Neutrophil (primary cell): ENCODE measurements around the gene ELMO3.

Source experiments
- H3K27ac ChIP-seq: fragments of 200-600 bp; sonication (generic); 2 replicates; pipeline ENCODE4 v1.5.1; 2016; ENCODE audit warnings: mild to moderate bottlenecking, moderate library complexity
- H3K27me3 ChIP-seq: fragments of 200-600 bp; sonication (generic); 2 replicates; pipeline ENCODE4 v1.6.0; 2016; ENCODE audit warnings: mild to moderate bottlenecking
- H3K36me3 ChIP-seq: fragments of 200-600 bp; sonication (generic); 2 replicates; pipeline ENCODE4 v1.5.1; 2017
- H3K4me1 ChIP-seq, 2 experiments: fragments of 200-600 bp in 1 of 2; sonication (generic) in 1 of 2; 1 replicate in 1 of 2; 2 replicates in 1 of 2; pipeline versions ENCODE4 v1.5.1 to v1.6.1; 2013 to 2016; ENCODE audit warnings: low read depth in 1 of 2, low read length in 1 of 2, mild to moderate bottlenecking in 1 of 2, moderate library complexity in 1 of 2; ENCODE audit not compliant: control insufficient read depth in 1 of 2, insufficient read depth in 1 of 2
- H3K4me3 ChIP-seq, 2 experiments: fragments of 200-600 bp in 1 of 2; sonication (generic) in 1 of 2; 1 replicate in 1 of 2; 2 replicates in 1 of 2; pipeline ENCODE4 v1.5.1; 2013 to 2016; ENCODE audit warnings: low read depth in 1 of 2, low read length in 1 of 2, mild to moderate bottlenecking in 1 of 2, moderate library complexity in 1 of 2
- H3K9me3 ChIP-seq: fragments of 200-600 bp; sonication (generic); 2 replicates; pipeline ENCODE4 v1.5.1; 2016
- TF ChIP-seq, protein P1 (sequence below): fragments of 200-600 bp; sonication (generic); IDR thresholded peaks from 2 replicates; pipeline ENCODE4 v1.5.1; 2016; ENCODE audit warnings: antibody characterized with exemption

The ELMO3 gene

DNA sequence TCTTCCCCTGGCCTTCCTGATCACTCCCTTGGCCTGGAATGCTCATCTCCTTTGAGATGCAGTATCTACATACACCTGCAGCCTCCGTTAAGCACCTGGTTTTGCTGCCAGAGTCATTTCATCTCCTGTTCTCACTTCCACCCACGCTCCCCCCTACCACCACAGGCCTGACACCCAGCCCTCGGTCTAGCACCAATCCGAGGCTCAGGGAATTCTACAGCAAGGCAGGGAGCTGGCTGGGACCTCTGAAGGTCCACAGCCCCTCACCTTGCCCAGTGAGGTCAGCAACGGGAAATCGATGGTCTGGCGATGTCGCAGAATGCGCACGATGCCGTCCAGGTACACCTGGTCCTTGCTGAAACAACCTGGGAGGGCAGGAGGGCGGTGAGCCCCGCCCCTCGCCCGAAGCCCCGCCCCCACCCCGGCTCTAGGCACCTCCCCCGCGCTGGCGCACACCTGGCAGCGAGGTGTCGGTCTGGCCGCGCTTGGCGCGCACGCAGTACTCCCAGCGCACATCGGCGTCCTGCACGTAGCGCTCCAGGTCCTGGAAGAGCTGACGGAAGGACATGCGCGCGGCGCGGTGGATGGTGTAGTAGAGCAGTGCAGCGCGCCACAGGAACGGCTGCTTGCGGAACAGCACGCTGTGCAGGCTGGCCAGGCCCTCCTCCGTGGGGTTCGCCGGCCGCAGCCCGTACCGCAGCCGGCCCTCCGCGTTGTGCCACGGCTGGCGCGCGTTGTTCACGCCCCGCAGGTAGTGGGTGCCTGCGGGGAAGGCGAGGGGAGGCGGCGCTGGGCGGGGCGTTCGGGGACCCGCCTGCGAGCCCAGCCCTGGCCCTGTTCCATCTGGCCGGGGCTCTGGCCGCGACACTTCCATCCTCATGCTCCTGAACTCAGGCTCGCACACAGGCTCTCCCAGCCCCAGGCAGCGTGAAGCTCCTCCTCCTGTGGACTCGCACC lies 20.9 kb upstream of the ELMO3 start:
- no peak overlapping the region for H3K27ac ChIP-seq
- H3K9me3 ChIP-seq, result no peaks in the 10 kb centered on the region
- peaks cover 67% of the 10 kb centered on the region for H3K27me3 ChIP-seq
- H3K4me1 ChIP-seq, result peaks cover 27 to 29% of the 10 kb centered on the region in 2 experiments
- TF ChIP-seq, protein P1, sequence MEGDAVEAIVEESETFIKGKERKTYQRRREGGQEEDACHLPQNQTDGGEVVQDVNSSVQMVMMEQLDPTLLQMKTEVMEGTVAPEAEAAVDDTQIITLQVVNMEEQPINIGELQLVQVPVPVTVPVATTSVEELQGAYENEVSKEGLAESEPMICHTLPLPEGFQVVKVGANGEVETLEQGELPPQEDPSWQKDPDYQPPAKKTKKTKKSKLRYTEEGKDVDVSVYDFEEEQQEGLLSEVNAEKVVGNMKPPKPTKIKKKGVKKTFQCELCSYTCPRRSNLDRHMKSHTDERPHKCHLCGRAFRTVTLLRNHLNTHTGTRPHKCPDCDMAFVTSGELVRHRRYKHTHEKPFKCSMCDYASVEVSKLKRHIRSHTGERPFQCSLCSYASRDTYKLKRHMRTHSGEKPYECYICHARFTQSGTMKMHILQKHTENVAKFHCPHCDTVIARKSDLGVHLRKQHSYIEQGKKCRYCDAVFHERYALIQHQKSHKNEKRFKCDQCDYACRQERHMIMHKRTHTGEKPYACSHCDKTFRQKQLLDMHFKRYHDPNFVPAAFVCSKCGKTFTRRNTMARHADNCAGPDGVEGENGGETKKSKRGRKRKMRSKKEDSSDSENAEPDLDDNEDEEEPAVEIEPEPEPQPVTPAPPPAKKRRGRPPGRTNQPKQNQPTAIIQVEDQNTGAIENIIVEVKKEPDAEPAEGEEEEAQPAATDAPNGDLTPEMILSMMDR, result peak; percentile 17
- peak overlapping the region; percentile 27 to 59 for H3K4me3 ChIP-seq
- no peaks in the 10 kb centered on the region for H3K36me3 ChIP-seq

DNA sequence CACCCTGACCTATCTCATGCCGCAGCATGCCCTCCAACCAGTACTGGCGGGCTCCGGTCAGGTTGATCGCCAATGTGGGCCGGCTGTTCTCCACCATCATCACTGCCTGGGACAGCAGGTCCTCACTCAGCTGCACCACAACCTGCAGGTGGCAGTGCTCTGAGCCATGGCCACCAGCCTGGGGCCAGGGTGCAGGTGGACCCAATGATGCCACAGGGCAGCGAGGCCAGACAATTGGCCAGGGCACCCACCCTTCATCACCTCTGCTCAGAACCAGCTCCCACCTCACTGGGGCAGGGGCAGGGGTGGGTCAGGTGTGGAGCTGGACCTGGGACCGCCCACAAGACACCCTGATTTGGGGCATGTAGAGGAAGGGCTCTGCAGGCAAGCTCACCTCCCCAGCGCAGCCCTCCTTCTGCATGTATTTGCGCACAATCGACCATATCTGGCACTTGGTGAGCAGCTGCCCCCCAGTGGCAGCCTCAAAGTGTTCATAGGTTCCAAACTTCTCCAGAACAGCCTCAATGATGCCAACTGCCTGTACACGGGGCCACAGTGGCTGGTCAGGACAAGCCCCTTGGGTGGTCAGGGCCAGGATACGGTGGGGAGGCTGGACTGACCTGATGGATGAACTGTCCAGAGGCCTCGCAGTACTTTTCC lies 19.4 kb upstream of the ELMO3 start:
- Histone ChIP-seq H3K36me3 (no peaks in the 10 kb centered on the region), H3K4me1 (peaks cover 21 to 23% of the 10 kb centered on the region in 2 experiments), H3K4me3 (no peak overlapping the region), H3K9me3 (no peaks in the 10 kb centered on the region), H3K27me3 (peaks cover 56% of the 10 kb centered on the region), H3K27ac (no peak overlapping the region)
- TF ChIP-seq, protein P1, result no peak

DNA sequence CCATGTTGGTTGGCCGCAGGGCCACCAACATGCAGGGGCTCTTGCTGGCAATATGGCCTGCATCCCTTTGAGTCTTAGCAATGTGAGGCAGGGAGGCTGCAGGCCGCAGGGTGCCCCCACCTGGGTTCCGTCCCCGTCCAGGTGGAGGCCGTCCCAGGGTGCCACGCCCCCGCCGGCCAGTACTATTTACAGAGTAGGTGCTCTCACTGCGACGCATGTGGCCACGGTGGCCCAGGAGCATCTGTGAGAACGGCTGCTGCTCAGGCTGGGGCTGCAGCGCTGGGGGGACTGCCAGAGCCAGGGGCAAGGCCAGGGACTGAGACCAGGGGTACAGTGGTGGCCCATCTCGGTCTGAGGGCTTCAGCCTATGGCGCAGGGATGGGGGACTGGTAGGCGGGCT lies 18.8 kb upstream of the ELMO3 start:
- Histone ChIP-seq H3K27me3 (peaks cover 56% of the 10 kb centered on the region), H3K4me1 (peaks cover 26 to 27% of the 10 kb centered on the region in 2 experiments), H3K27ac (no peak overlapping the region), H3K36me3 (no peaks in the 10 kb centered on the region), H3K9me3 (no peaks in the 10 kb centered on the region), H3K4me3 (no peak overlapping the region)
- TF ChIP-seq, protein P1, result no peak

DNA sequence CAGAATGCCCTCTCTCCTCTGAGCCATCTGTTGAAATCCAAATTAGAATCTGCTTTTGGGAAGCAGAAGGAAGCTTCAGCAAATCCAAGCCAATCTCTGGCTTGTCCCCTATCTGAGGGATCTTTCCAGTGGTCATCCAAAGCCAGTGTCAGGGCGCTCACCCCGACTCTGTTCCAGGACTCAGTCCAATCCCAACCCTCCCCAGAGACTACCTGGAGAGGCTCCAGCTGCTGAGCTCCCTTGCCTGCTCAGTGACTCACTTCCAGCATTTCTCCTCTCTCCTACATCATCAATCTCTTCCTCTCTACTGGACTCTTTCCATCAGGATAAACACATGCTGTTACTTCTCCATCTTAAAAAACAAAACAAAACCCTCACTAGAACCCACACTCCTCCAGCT lies 17.6 kb upstream of the ELMO3 start:
- Histone ChIP-seq H3K27ac (no peak overlapping the region), H3K4me3 (no peak overlapping the region)

DNA sequence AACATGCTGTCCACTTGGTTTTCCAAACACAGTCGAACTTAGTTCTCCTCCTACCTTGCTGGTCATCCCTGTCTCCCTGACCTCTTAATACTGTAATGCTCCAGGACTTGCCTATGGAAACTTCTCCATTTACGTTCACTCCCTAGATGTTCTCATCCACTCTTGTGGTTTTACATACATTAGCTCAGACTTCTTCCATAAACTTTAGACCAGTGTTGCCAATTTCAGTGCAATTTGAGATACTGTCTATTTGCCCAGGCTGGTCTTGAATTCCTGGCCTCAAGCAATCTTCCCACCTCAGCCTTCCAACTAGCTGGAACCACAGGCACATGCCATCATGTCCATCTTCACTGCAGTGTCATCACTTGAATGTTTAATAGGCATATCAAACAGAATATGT lies 16.6 kb upstream of the ELMO3 start:
- H3K27ac ChIP-seq, result no peak overlapping the region
- H3K9me3 ChIP-seq, result no peaks in the 10 kb centered on the region
- TF ChIP-seq, protein P1, result no peak
- no peaks in the 10 kb centered on the region for H3K36me3 ChIP-seq
- H3K4me3 ChIP-seq, result no peak overlapping the region
- H3K27me3 ChIP-seq, result peaks cover 55% of the 10 kb centered on the region
- H3K4me1 ChIP-seq, result peaks cover 34 to 36% of the 10 kb centered on the region in 2 experiments

More for the DNA sequence above, 17.6 kb upstream of the ELMO3 start:
- Histone ChIP-seq H3K27me3 (peaks cover 56% of the 10 kb centered on the region), H3K9me3 (no peaks in the 10 kb centered on the region), H3K4me1 (peaks cover 34 to 36% of the 10 kb centered on the region in 2 experiments), H3K36me3 (no peaks in the 10 kb centered on the region)
- TF ChIP-seq, protein P1, result no peak
